ENCODE data around the gene UBE2I. TPM values are rescaled to one million over a fixed set of nuclear protein-coding genes. Genes with fewer than 3 reads are reported as not detected.
A peak's percentile ranks its signal among the peaks of the same experiment; 100 is the strongest.

UBE2I gene
- total RNA-seq, 1 experiment from 2014 or later: 290 TPM

DNA sequence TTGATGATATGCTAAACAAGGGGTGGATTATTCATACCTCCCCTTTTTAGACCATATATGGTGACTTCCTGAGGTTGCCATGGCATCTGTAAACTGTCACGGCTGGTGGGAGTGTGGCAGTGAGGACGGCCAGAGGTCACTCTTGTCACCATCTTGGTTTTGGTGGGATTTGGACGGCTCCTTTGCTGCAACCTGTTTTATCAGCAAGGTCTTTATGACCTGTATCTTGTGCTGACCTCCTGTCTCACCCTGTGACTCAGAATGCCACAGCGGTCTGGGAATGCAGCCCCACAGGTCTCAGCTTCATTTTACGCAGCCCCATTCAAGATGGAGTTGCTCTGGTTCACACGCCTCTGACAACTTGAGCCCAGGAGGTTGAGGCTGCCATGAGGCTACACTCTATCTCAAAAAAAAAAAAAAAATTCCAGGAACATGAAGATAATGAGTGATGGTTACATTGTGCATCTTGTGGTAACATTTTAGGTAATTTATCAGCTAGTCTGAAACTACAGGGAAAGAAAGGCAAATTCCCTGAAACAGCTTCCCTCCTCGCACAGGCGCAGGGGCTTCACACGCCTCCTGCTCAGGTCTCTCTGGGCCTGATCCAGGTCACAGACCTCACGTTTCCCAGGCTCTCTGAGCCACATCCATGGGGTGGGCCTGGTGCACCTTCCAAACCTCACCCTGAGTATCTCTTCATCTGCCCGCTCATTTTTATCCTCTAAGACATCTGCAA is 15.3 kb upstream of the UBE2I start:
- peak overlapping the region in 1 of 3 experiments; percentile 68; a peak in 2 of 7 replicates for H3K27ac Mint-ChIP-seq
- peaks cover 38 to 47% of the 10 kb centered on the region in 2 experiments for H3K4me1 Mint-ChIP-seq
- no peaks in the 10 kb centered on the region for H3K9me3 Mint-ChIP-seq
- Histone ChIP-seq H3K23ac (ENCODE audit: insufficient read length, low read depth, low read length) (no peak overlapping the region), H3K18ac (ENCODE audit: insufficient read length, low read depth, low read length) (no peak overlapping the region), H3K79me1 (ENCODE audit: insufficient read depth, low read depth, low read length, poor library complexity, severe bottlenecking) (no peaks in the 10 kb centered on the region), H3K27ac (ENCODE audit: insufficient read length, low read depth, low read length) (no peak overlapping the region), H3K27me3 (ENCODE audit: insufficient read depth, low read length) (peaks cover 7% of the 10 kb centered on the region; the same call in 1 of the 2 replicates), H3K14ac (ENCODE audit: insufficient read depth, low read length) (no peak overlapping the region), H2BK120ac (ENCODE audit: low read depth, low read length, poor library complexity, severe bottlenecking) (no peak overlapping the region), H3K9ac (ENCODE audit: extremely low read depth, insufficient read length, low read length) (no peak overlapping the region), H3K79me2 (ENCODE audit: insufficient read depth, low read length) (no peaks in the 10 kb centered on the region), H3K23me2 (ENCODE audit: insufficient read length, low read depth, low read length, poor library complexity, severe bottlenecking) (no peaks in the 10 kb centered on the region), H4K5ac (ENCODE audit: insufficient read length, low read depth, low read length) (no peak overlapping the region), H3K4me2 (ENCODE audit: insufficient read depth, insufficient read length, low read length) (no peak overlapping the region), H2AK5ac (ENCODE audit: insufficient read length, low read length) (no peak overlapping the region), H4K8ac (replicated peaks; ENCODE audit: insufficient read length, low read depth, low read length) (no peak overlapping the region), H2BK20ac (ENCODE audit: low read depth, low read length, poor library complexity, severe bottlenecking) (no peak overlapping the region), H4K91ac (ENCODE audit: insufficient read length, low read depth, low read length) (no peak overlapping the region), H3T11ph (ENCODE audit: low read length) (no peak overlapping the region), H3K9me3 (ENCODE audit: control insufficient read depth, low read depth, low read length) (no peaks in the 10 kb centered on the region), H3K4me1 (ENCODE audit: insufficient read depth, low read length) (peaks cover 2% of the 10 kb centered on the region; the same call in 1 of the 2 replicates), H2BK15ac (ENCODE audit: low read depth, low read length) (no peak overlapping the region), H3K4ac (ENCODE audit: low read depth, low read length) (no peak overlapping the region), H2BK12ac (ENCODE audit: insufficient read length, low read depth, low read length) (no peak overlapping the region), H2AFZ (ENCODE audit: low read length) (no peak overlapping the region), H2BK5ac (ENCODE audit: insufficient read length, low read length) (no peak overlapping the region), H3K56ac (ENCODE audit: insufficient read length, low read depth, low read length) (no peak overlapping the region), H4K20me1 (ENCODE audit: control insufficient read depth, insufficient read depth, insufficient read length) (no peaks in the 10 kb centered on the region)
- no peak overlapping the region for H3K4me3 Mint-ChIP-seq
- peaks cover 59% of the 10 kb centered on the region for H3K27me3 Mint-ChIP-seq (ENCODE audit: low read depth)
- no CpG with 5 or more reads among the region's 11 CpGs for WGBS (ENCODE audit: extremely low coverage, insufficient read length, low lambda C conversion rate)
- no peaks in the 10 kb centered on the region for H3K36me3 Mint-ChIP-seq (ENCODE audit: insufficient read depth in 1 of 3, low read depth in 3 of 3)
- TF ChIP-seq, protein P1, sequence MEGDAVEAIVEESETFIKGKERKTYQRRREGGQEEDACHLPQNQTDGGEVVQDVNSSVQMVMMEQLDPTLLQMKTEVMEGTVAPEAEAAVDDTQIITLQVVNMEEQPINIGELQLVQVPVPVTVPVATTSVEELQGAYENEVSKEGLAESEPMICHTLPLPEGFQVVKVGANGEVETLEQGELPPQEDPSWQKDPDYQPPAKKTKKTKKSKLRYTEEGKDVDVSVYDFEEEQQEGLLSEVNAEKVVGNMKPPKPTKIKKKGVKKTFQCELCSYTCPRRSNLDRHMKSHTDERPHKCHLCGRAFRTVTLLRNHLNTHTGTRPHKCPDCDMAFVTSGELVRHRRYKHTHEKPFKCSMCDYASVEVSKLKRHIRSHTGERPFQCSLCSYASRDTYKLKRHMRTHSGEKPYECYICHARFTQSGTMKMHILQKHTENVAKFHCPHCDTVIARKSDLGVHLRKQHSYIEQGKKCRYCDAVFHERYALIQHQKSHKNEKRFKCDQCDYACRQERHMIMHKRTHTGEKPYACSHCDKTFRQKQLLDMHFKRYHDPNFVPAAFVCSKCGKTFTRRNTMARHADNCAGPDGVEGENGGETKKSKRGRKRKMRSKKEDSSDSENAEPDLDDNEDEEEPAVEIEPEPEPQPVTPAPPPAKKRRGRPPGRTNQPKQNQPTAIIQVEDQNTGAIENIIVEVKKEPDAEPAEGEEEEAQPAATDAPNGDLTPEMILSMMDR (conservative IDR thresholded peaks at IDR 0.05): no peak
- no peak for DNase-seq

All from H9 (cell line).